DND-41 (cell line): ENCODE data around the gene ARHGAP25.

ENCODE experiments used
- ATAC-seq: fragments of 200-7000 bp; cut with Tn5 transposase; 3 replicates; pipeline ENCODE4 v1.9.1; 2021; ENCODE audit warnings: low read depth; ENCODE audit not compliant: insufficient read depth
- DNase-seq: peaks from one replicate; pipeline ENCODE4 v3.0.0-alpha.2; 2020
- H2AFZ ChIP-seq: 2 replicates; pipeline ENCODE4 v1.6.0; 2012; ENCODE audit warnings: low read depth, low read length
- H3K27ac ChIP-seq: 2 replicates; pipeline ENCODE4 v1.5.1; 2012; ENCODE audit warnings: low read length, inconsistent platforms
- H3K27me3 ChIP-seq: fragments of 200-600 bp; sonication (generic); 2 replicates; pipeline ENCODE4 v1.6.0; 2012; ENCODE audit warnings: low read length, mild to moderate bottlenecking, inconsistent platforms; ENCODE audit not compliant: insufficient read depth, poor library complexity
- H3K36me3 ChIP-seq: 2 replicates; pipeline ENCODE4 v1.5.1; 2012; ENCODE audit warnings: low read length, inconsistent platforms; ENCODE audit not compliant: insufficient read depth
- H3K4me1 ChIP-seq: 2 replicates; pipeline ENCODE4 v1.5.1; 2012; ENCODE audit warnings: mild to moderate bottlenecking, low read length; ENCODE audit not compliant: insufficient read depth
- H3K4me2 ChIP-seq: 2 replicates; pipeline ENCODE4 v1.6.0; 2012; ENCODE audit warnings: mild to moderate bottlenecking, moderate library complexity, low read length, inconsistent platforms; ENCODE audit not compliant: insufficient read depth
- H3K4me3 ChIP-seq, 2 experiments: fragments of 200-600 bp in 1 of 2; shearing (Covaris generic) in 1 of 2; 2 replicates each; pipeline ENCODE4 v1.5.1; 2012 to 2016; ENCODE audit warnings: inconsistent platforms in 2 of 2, low read length in 2 of 2, mild to moderate bottlenecking in 2 of 2, low read depth in 1 of 2, moderate library complexity in 1 of 2
- H3K79me2 ChIP-seq: 2 replicates; pipeline ENCODE4 v1.6.0; 2012; ENCODE audit warnings: low read length, inconsistent platforms; ENCODE audit not compliant: insufficient read depth
- H3K9ac ChIP-seq: 2 replicates; pipeline ENCODE4 v1.6.0; 2012; ENCODE audit warnings: low read depth, mild to moderate bottlenecking, inconsistent platforms, low read length, moderate library complexity
- H3K9me3 ChIP-seq: 2 replicates; pipeline ENCODE4 v1.5.1; 2012; ENCODE audit warnings: low read length, moderate library complexity, mild to moderate bottlenecking, inconsistent platforms; ENCODE audit not compliant: insufficient read depth, severe bottlenecking
- H4K20me1 ChIP-seq: 2 replicates; pipeline ENCODE4 v1.6.0; 2012; ENCODE audit warnings: low read length; ENCODE audit not compliant: insufficient read depth
- CTCF ChIP-seq: IDR thresholded peaks from 2 replicates; pipeline ENCODE4 v1.5.1; 2012; ENCODE audit warnings: borderline replicate concordance, low read length, moderate library complexity, mild to moderate bottlenecking; ENCODE audit not compliant: poor library complexity, severe bottlenecking; ENCODE audit errors: extremely low read depth
- EZH2 ChIP-seq: IDR thresholded peaks from 3 replicates; pipeline ENCODE4 v1.6.1; 2012; ENCODE audit warnings: borderline replicate concordance, low read depth, mild to moderate bottlenecking, moderate library complexity, low read length, inconsistent platforms; ENCODE audit not compliant: severe bottlenecking

ARHGAP25 gene

GRCh38 chr2:68811364-68811763, 76.8 kb downstream of the ARHGAP25 start:
- no peak overlapping the region for H2AFZ ChIP-seq
- no peak for ATAC-seq
- DNase-seq = no peak
- H3K79me2 ChIP-seq = no peaks in the 10 kb centered on the region
- no peak overlapping the region for H3K4me3 ChIP-seq
- H3K36me3 ChIP-seq = peaks cover 80% of the 10 kb centered on the region
- peak overlapping the region; percentile 66 for H3K27ac ChIP-seq
- H4K20me1 ChIP-seq = no peaks in the 10 kb centered on the region
- H3K9me3 ChIP-seq = no peaks in the 10 kb centered on the region
- no peak overlapping the region for H3K9ac ChIP-seq
- no peak overlapping the region for H3K4me2 ChIP-seq
- H3K4me1 ChIP-seq = peaks cover 47% of the 10 kb centered on the region
- H3K27me3 ChIP-seq = no peaks in the 10 kb centered on the region
- TF ChIP-seq CTCF (no peak), EZH2 (no peak)

GRCh38 chr2:68812251-68812650, 77.6 kb downstream of the ARHGAP25 start:
- H3K4me3 ChIP-seq = no peak overlapping the region
- H3K79me2 ChIP-seq = no peaks in the 10 kb centered on the region
- no peak overlapping the region for H2AFZ ChIP-seq
- TF ChIP-seq CTCF (no peak), EZH2 (no peak)
- H3K9me3 ChIP-seq = no peaks in the 10 kb centered on the region
- DNase-seq (no peak), ATAC-seq (no peak)
- no peaks in the 10 kb centered on the region for H4K20me1 ChIP-seq
- no peak overlapping the region for H3K27ac ChIP-seq
- no peak overlapping the region for H3K9ac ChIP-seq
- H3K4me1 ChIP-seq = peaks cover 45% of the 10 kb centered on the region
- H3K4me2 ChIP-seq = no peak overlapping the region
- no peaks in the 10 kb centered on the region for H3K27me3 ChIP-seq
- H3K36me3 ChIP-seq = peaks cover 84% of the 10 kb centered on the region

GRCh38 chr2:68813596-68813995, 79.0 kb downstream of the ARHGAP25 start:
- H3K27me3 ChIP-seq = no peaks in the 10 kb centered on the region

More at GRCh38 chr2:68813596-68813995, 79.0 kb downstream of the ARHGAP25 start:
- H3K4me3 ChIP-seq = no peak overlapping the region
- peaks cover 82% of the 10 kb centered on the region for H3K36me3 ChIP-seq
- H3K4me2 ChIP-seq = no peak overlapping the region
- no peaks in the 10 kb centered on the region for H4K20me1 ChIP-seq
- ATAC-seq (no peak), DNase-seq (no peak)
- H3K9me3 ChIP-seq = no peaks in the 10 kb centered on the region
- peaks cover 32% of the 10 kb centered on the region for H3K4me1 ChIP-seq
- no peaks in the 10 kb centered on the region for H3K79me2 ChIP-seq
- TF ChIP-seq CTCF (no peak), EZH2 (no peak)
- peak overlapping the region; percentile 47 for H3K27ac ChIP-seq
- H2AFZ ChIP-seq = no peak overlapping the region
- H3K9ac ChIP-seq = no peak overlapping the region
